Subcutaneous preadipocyte (primary cell): ENCODE measurements around the gene CAMTA1. TPM values are rescaled to one million over a fixed set of nuclear protein-coding genes. Genes with fewer than 3 reads are reported as not detected.

Experiments
- small RNA-seq: library from RNA; depleted of rRNA; stranded (forward); fragments of <200 nt; gene quantifications from one replicate; pipeline ENCODE3, GENCODE V24; 2012
- total RNA-seq: library from RNA; depleted of rRNA; stranded (reverse); fragments of >200 nt; gene quantifications from 2 replicates; pipeline ENCODE4 v1.2.3, GENCODE V29; 2012

The CAMTA1 gene, protein sequence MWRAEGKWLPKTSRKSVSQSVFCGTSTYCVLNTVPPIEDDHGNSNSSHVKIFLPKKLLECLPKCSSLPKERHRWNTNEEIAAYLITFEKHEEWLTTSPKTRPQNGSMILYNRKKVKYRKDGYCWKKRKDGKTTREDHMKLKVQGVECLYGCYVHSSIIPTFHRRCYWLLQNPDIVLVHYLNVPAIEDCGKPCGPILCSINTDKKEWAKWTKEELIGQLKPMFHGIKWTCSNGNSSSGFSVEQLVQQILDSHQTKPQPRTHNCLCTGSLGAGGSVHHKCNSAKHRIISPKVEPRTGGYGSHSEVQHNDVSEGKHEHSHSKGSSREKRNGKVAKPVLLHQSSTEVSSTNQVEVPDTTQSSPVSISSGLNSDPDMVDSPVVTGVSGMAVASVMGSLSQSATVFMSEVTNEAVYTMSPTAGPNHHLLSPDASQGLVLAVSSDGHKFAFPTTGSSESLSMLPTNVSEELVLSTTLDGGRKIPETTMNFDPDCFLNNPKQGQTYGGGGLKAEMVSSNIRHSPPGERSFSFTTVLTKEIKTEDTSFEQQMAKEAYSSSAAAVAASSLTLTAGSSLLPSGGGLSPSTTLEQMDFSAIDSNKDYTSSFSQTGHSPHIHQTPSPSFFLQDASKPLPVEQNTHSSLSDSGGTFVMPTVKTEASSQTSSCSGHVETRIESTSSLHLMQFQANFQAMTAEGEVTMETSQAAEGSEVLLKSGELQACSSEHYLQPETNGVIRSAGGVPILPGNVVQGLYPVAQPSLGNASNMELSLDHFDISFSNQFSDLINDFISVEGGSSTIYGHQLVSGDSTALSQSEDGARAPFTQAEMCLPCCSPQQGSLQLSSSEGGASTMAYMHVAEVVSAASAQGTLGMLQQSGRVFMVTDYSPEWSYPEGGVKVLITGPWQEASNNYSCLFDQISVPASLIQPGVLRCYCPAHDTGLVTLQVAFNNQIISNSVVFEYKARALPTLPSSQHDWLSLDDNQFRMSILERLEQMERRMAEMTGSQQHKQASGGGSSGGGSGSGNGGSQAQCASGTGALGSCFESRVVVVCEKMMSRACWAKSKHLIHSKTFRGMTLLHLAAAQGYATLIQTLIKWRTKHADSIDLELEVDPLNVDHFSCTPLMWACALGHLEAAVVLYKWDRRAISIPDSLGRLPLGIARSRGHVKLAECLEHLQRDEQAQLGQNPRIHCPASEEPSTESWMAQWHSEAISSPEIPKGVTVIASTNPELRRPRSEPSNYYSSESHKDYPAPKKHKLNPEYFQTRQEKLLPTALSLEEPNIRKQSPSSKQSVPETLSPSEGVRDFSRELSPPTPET (N-terminal part only)
- 30.5 and 49.6 TPM in 2 replicates for total RNA-seq

DNA sequence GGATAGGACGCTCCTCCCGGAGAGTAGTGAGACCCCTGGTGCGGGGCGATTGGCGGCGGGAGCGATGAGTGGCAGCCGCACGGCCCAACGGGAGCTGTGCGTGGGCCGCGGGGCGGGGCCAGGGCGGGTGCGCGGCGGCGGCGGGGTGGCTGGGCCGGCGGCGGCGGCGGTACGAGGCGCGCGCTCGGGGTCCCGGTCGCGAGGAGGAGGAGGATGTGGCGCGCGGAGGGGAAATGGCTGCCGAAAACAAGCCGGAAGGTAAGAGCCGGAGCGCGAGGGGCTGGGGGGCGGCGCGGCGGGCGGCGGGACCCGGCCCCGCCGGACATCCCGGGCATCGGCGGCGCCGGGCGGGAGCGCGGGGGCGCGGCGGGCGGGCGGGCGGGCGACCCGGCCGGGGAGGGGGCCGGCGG lies at the start of gene CAMTA1:
CAMTA1 (plus strand) TSS at position 137 of the 410 bp plus-strand sequence; CDS start at position 214, 77 bp downstream.

DNA sequence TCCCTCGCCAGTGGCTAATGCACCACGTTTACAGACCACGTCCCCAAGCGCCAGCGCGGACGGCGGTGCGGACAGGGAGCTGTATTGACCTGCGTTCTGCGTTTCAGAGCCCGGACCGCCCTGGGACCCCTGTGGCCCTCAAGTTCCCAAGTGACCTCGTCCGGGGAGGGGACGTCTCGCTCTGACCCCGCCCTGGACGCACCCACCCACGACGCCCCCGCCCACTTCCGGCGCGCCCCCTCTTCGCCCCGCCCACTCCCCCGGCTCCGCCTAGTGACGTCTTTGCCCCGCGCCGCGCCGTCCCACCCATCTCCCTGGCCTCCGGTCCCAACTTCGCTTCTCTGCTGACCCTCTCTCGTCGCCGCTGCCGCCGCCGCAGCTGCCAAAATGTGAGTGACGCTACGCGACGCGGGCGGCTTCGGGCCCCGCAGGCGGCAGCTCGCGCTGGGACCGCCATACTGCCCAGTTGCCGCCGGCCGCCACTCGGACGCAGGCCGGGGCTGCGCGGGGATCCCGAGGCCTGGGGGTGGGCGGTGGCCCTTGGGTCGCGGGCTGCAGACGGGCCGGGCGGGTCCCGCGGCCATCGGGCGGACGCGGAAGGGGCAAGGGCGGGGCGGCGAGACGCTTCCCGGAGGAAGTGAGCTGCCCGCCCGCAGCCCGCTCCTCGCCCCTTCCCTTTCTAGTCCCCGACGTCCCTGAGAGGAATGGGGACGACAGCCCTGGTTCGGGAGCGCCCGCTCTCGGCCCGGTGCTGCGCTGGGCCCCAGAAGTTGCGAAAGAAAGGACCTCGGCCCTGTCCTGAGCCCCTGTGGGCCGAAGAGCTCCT lies 986.0 kb downstream of the CAMTA1 start, which contains the start of gene VAMP3:
VAMP3 (plus strand) TSS at position 300 of the 826 bp plus-strand sequence; CDS start at position 388, 88 bp downstream.

DNA sequence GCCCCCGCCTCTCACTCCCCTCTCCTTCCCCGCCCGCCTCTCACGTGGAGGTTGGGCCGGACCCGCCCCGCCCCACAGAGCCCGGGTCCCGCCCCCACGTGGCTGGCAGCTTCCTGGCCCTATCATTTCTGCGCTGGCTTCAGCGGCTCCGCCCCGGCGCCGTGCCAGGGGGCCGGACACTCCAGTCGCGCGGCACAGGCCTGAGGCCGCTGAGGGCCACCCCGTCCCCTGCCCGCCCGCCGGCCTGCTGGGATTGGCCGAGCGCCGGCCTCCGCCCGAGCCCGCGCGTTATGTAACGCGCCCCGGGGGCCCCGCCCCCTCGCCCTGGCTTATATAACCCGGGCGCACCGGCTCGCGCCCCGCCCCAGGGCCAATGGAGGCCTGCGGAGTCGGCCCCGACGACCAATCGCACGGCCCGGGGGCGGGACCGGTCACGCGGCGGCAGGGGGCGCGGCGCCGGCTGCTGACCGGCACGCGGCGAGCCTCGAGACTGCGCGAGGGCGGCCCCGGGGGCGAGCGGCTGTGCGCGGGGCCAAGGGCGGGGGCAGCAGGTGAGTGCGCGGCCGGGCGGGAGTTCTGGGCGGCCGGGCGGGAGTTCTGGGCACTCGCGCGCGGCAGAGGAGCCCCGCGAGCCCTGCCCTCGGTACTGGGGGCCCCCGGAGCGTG lies 998.7 kb downstream of the CAMTA1 start, which contains the start of gene PER3:
PER3 (plus strand) TSS at position 466 of the 666 bp plus-strand sequence. CDS start 587 bp downstream, outside the sequence.

Small RNAs within 50 kb of the gene (small RNA-seq; reads per million reads assigned to genes)
- gene AL359881.1: not detected
- gene AL590128.1: not detected
- gene RNU1-8P: 0.36 reads per million, percentile 15 among the genes with 10 or more reads in this experiment

Other genes starting within 250 kb of the CAMTA1 start
- 24.6 and 47.7 TPM in 2 replicates for gene NOL9, start 230.9 kb upstream of the CAMTA1 start, total RNA-seq
- gene TAS1R1, start 230.1 kb upstream of the CAMTA1 start, total RNA-seq: under 0.01 TPM in 1 of 2 replicates, not detected in the other
- gene ZBTB48, start 205.5 kb upstream of the CAMTA1 start, total RNA-seq: 8.1 and 11.9 TPM in 2 replicates
- 63.9 and 79.0 TPM in 2 replicates for gene KLHL21, start 182.6 kb upstream of the CAMTA1 start, total RNA-seq
- gene PHF13, start 171.7 kb upstream of the CAMTA1 start, total RNA-seq: 10.7 and 12.3 TPM in 2 replicates
- 16.0 and 19.5 TPM in 2 replicates for gene THAP3, start 160.6 kb upstream of the CAMTA1 start, total RNA-seq
- gene DNAJC11, start 83.6 kb upstream of the CAMTA1 start, total RNA-seq: 27.2 and 30.7 TPM in 2 replicates